ENCODE data around the gene CFAP68. TPM values are rescaled to one million over a fixed set of nuclear protein-coding genes. Genes with fewer than 3 reads are reported as not detected.

The CFAP68 gene
- total and polyA plus RNA-seq, 10 of the 15 experiments (the other 5 are each of a cell fraction or from before 2014, with no cell fraction given), result 35.7 to 84.4 (median 64.1) TPM

GRCh38 chr11:111905411-111905810 lies 26.1 kb downstream of the CFAP68 start:
- WGBS (ENCODE audit: insufficient coverage, insufficient replicate concordance, low lambda C conversion rate, missing lambda C conversion rate), result 0% methylated on average over 2 of the region's 2 CpGs
- ChIA-PET RAD21 (ENCODE audit: unreplicated experiment) (no interaction called here), POLR2A (interaction anchor here (0.6 kb wide), 1 partner anchor 11 kb away, joined by 3 read pairs; no protein-coding TSS in a partner anchor), SMC1A (ENCODE audit: uncharacterized antibody, unreplicated experiment) (interaction anchor here (0.7 kb wide), 1 partner anchor 10 kb away, joined by 4 read pairs; no protein-coding TSS in a partner anchor), CTCF (no interaction called here)
- no peaks in the 10 kb centered on the region for H3K9me3 ChIP-seq (replicated peaks; ENCODE audit: control insufficient read depth, insufficient read depth, low read length)
- ATAC-seq (no peak), FAIRE-seq (no peak), DNase-seq (ENCODE audit: low read depth, low spot score) (no peak)
- H3K9ac ChIP-seq (ENCODE audit: control insufficient read depth, insufficient read depth, low read length), result no peak overlapping the region
- H3K4me3 ChIP-seq, result no peak overlapping the region
- no peaks in the 10 kb centered on the region for H3K79me2 ChIP-seq (ENCODE audit: control insufficient read depth, insufficient read depth, low read length)
- H3K4me2 ChIP-seq (ENCODE audit: control insufficient read depth, insufficient read depth), result no peak overlapping the region
- intact Hi-C loops (cut with micrococcal nuclease; ENCODE audit: unreplicated experiment) (no loop called here), in situ Hi-C loops (cut with MboI) (no loop called here)
- H4K20me1 ChIP-seq (ENCODE audit: control insufficient read depth, insufficient read depth), result no peaks in the 10 kb centered on the region
- no peaks in the 10 kb centered on the region for H3K4me1 ChIP-seq (ENCODE audit: control insufficient read depth, insufficient read depth, low read length)
- TF ChIP-seq REST (IDR thresholded peaks at IDR 0.05; ENCODE audit: low read depth, low read length), result no peak
- TF ChIP-seq ATF2 (IDR thresholded peaks at IDR 0.05; ENCODE audit: low read length), result no peak
- TF ChIP-seq USF2 (IDR thresholded peaks at IDR 0.05; ENCODE audit: borderline replicate concordance, low read depth, low read length), result no peak
- no peak for TF ChIP-seq BCL3 (IDR thresholded peaks at IDR 0.05; ENCODE audit: borderline replicate concordance, insufficient read depth, low read depth, low read length, poor library complexity, severe bottlenecking)
- no peak for TF ChIP-seq NFYB (IDR thresholded peaks at IDR 0.05; ENCODE audit: insufficient read depth, low read depth, low read length)
- no peak for TF ChIP-seq ATF3 (IDR thresholded peaks at IDR 0.05; ENCODE audit: borderline replicate concordance, extremely low read depth, low read depth, low read length)
- TF ChIP-seq CUX1 (IDR thresholded peaks at IDR 0.05; ENCODE audit: insufficient replicate concordance, low read depth, low read length), result no peak
- TF ChIP-seq TARDBP (IDR thresholded peaks at IDR 0.05; ENCODE audit: borderline replicate concordance), result no peak
- TF ChIP-seq CEBPB (IDR thresholded peaks at IDR 0.05; ENCODE audit: borderline replicate concordance in 1 of 2, low read depth in 2 of 2, low read length in 2 of 2), result no peak
- no TSS peak for BruUV-seq (replicated peaks)
- H3K27me3 ChIP-seq (replicated peaks in 1 of 2; ENCODE audit: control insufficient read depth in 2 of 2, insufficient read depth in 2 of 2, low read length in 1 of 2), result no peaks in the 10 kb centered on the region
- no peak overlapping the region for H2AFZ ChIP-seq (ENCODE audit: control insufficient read depth, low read depth, low read length)
- H3K27ac ChIP-seq (ENCODE audit: control insufficient read depth, insufficient read depth), result no peak overlapping the region
- no peaks in the 10 kb centered on the region for H3K36me3 ChIP-seq (ENCODE audit: control insufficient read depth in 2 of 2, insufficient read depth in 2 of 2, low read length in 1 of 2)
